Ascending aorta (tissue), 2 donors: ENCODE results near the gene MBNL2. TPM values are rescaled to one million over a fixed set of nuclear protein-coding genes. Genes with fewer than 3 reads are reported as not detected.

Source experiments
- DNase-seq, 2 donors: peaks; one replicate each; pipeline ENCODE4 v3.0.0-alpha.2; 2019; ENCODE audit warnings: low spot score in 2 of 2
- H3K27ac ChIP-seq, 2 donors: fragments of 200-600 bp; sonication (generic); one replicate each; pipeline ENCODE4 v1.5.1; 2016 to 2017; ENCODE audit warnings: mild to moderate bottlenecking in 1 of 2
- H3K27me3 ChIP-seq: fragments of 200-600 bp; sonication (generic); one replicate; pipeline ENCODE4 v1.5.1; 2017
- H3K36me3 ChIP-seq, 2 donors: fragments of 200-600 bp; sonication (generic); one replicate each; pipeline ENCODE4 v1.5.1; 2016
- H3K4me1 ChIP-seq, 2 donors: fragments of 200-600 bp; sonication (generic); one replicate each; pipeline ENCODE4 v1.5.1; 2016 to 2017; ENCODE audit warnings: mild to moderate bottlenecking in 1 of 2
- H3K4me3 ChIP-seq, 2 donors: fragments of 200-600 bp; sonication (generic); one replicate each; pipeline ENCODE4 v1.5.1; 2016 to 2017; ENCODE audit warnings: mild to moderate bottlenecking in 1 of 2
- H3K9me3 ChIP-seq, 2 donors: fragments of 200-600 bp; sonication (generic); one replicate each; pipeline ENCODE4 v1.5.1; 2016
- intact Hi-C: fragments of 100-400 bp; cut with DNase I; formaldehyde crosslinking; loops from one replicate; pipeline ENCODE4 v1.15.1; 2023
- total RNA-seq: library from RNA; depleted of rRNA; stranded (reverse); fragments of >200 nt; gene quantifications from one replicate; pipeline ENCODE4 v1.1.0, GENCODE V29; 2016
- TF ChIP-seq, protein P1 (sequence below), 3 experiments: fragments of 200-600 bp in 2 of 3; fragments of 450-650 bp in 1 of 3; sonication (generic) in 2 of 3; IDR thresholded peaks; one replicate each; pipeline ENCODE4 v1.5.1; 2016 to 2019; ENCODE audit warnings: antibody characterized with exemption in 3 of 3, mild to moderate bottlenecking in 1 of 3, moderate library complexity in 1 of 3

Gene MBNL2
- total RNA-seq, 1 donor from 2014 or later: 38.7 TPM

DNA sequence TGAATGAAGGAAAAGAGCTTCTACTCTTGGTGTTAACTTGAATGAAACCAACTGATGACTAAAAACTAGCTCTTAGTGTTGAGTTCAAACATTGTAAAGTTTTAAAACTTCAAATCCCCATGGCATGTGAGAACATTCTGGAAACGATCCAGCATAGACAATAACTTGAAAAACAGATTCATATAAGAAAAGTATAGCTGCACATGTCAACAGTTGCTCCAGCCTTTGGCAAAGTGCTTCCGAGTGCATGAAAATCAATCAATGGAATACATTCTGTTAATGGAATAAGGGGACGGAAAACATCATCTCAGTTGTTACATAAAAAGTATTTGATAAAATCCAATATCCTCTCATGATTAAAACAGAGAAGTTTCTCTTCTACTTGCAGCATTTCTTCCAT is 89.8 kb downstream of the MBNL2 start:
- Histone ChIP-seq H3K27ac (no peak overlapping the region), H3K9me3 (no peaks in the 10 kb centered on the region), H3K27me3 (no peaks in the 10 kb centered on the region), H3K36me3 (no peaks in the 10 kb centered on the region), H3K4me3 (no peak overlapping the region), H3K4me1 (peaks cover 3 to 13% of the 10 kb centered on the region in 2 donors)
- intact Hi-C loops: no loop called here
- DNase-seq: no peak
- TF ChIP-seq, protein P1, sequence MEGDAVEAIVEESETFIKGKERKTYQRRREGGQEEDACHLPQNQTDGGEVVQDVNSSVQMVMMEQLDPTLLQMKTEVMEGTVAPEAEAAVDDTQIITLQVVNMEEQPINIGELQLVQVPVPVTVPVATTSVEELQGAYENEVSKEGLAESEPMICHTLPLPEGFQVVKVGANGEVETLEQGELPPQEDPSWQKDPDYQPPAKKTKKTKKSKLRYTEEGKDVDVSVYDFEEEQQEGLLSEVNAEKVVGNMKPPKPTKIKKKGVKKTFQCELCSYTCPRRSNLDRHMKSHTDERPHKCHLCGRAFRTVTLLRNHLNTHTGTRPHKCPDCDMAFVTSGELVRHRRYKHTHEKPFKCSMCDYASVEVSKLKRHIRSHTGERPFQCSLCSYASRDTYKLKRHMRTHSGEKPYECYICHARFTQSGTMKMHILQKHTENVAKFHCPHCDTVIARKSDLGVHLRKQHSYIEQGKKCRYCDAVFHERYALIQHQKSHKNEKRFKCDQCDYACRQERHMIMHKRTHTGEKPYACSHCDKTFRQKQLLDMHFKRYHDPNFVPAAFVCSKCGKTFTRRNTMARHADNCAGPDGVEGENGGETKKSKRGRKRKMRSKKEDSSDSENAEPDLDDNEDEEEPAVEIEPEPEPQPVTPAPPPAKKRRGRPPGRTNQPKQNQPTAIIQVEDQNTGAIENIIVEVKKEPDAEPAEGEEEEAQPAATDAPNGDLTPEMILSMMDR (IDR thresholded peaks at IDR 0.05): no peak

DNA sequence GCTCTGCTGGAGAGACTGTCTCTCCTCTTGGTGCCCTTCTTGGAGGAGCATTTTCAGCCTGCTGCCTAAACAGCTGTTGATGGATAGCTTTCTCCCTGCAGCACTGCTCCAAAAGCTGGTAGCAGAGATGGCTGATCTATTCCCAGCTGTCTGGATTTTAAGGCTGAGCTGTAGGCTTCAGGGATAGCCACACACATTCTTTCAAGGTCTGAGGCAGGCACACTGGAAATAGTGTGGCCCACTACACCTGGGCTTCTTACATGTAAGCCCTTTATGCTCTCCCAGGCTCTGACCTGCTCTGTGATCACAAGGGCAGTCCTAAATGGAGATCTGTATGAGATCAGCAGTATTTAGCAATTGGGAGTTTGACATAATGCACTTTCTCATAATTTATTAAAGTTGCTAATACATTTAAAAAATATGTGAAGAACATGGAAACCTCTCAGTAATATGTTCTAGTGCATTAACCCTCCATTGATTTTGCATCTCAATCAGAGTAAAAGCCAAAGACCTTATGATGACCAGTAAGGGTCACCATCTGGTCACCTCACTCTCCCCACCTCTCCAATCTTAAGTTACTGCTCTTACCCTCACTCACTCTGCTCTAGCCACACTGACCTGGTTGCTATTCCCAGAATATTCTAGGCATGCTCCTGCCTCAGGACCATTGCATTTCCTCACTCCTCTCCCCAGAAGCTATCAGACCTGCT is 91.6 kb downstream of the MBNL2 start:
- no peaks in the 10 kb centered on the region for H3K27me3 ChIP-seq
- DNase-seq: no peak
- H3K36me3 ChIP-seq: no peaks in the 10 kb centered on the region
- no peaks in the 10 kb centered on the region for H3K9me3 ChIP-seq
- TF ChIP-seq, protein P1 (IDR thresholded peaks at IDR 0.05): no peak
- no peak overlapping the region for H3K4me3 ChIP-seq
- no peak overlapping the region for H3K27ac ChIP-seq
- intact Hi-C loops: no loop called here
- H3K4me1 ChIP-seq: peaks cover 3 to 4% of the 10 kb centered on the region in 2 donors

DNA sequence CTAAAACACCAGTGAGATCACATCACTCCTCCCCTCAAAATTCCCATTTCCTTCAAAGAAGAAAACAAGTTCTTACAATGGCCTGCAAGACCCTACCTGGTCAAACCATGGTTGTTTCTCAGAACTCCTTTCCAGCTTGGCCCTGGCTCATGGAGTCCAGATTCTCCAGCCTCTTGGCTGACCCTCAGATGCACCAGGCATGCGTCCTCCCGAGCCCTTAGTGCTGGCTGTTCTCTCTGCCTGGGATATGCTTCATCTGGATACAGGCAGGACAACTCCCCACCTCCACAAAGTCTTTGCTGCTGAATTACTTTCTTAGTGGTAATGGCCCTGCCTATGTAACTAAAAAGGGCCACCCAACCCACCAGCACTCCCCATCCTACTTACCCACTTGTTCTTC is 94.3 kb downstream of the MBNL2 start:
- Histone ChIP-seq H3K27ac (peak overlapping the region in 1 of 2 donors; percentile 17), H3K4me3 (no peak overlapping the region), H3K9me3 (no peaks in the 10 kb centered on the region), H3K4me1 (peaks cover 3 to 4% of the 10 kb centered on the region in 2 donors), H3K27me3 (no peaks in the 10 kb centered on the region), H3K36me3 (no peaks in the 10 kb centered on the region)
- TF ChIP-seq, protein P1 (IDR thresholded peaks at IDR 0.05): no peak
- DNase-seq: no peak
- intact Hi-C loops: no loop called here

DNA sequence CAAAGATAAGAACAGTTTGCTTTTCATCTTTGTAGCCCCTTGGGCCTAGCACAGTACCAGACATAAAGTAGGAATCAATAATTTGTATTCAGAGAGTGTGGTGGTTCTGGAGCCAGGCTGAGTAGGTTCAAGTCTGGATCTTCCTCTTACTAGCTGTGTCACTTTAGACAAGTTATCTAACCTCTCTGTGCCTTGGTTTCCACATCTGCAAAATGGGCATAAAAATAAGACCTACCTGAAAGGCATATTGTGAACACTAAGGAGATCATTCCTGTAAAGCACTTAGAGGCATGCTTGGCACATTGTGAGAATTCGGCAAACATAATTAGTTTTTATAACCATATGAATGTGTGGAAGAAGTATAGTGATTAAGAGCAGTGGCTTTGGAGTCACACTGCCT is 95.8 kb downstream of the MBNL2 start:
- intact Hi-C loops: no loop called here
- H3K27ac ChIP-seq: no peak overlapping the region
- TF ChIP-seq, protein P1 (IDR thresholded peaks at IDR 0.05): no peak

DNA sequence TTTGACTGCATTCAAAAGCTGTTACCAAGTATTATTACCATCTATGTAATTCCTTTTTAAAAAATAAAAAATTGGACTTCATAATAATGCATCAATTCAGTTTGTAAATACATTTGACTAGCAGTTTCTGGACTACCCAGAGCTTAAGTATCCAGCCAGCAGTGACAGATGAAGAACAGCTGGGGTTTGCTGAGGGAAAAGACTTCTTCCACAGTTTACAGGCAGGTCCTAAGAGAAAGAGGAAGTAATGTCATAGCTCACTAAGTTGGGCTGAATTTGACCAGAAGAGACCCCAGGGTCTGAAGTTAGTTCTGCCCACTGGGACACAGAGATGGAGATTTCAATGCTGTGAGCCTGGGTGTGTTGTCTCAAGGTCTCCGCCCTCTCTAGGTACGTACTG is 96.4 kb downstream of the MBNL2 start:
- H3K27me3 ChIP-seq: no peaks in the 10 kb centered on the region
- DNase-seq: no peak
- intact Hi-C loops: no loop called here
- no peak overlapping the region for H3K4me3 ChIP-seq
- peaks cover 3 to 6% of the 10 kb centered on the region in 2 donors for H3K4me1 ChIP-seq
- H3K36me3 ChIP-seq: no peaks in the 10 kb centered on the region
- no peaks in the 10 kb centered on the region for H3K9me3 ChIP-seq
- no peak overlapping the region for H3K27ac ChIP-seq
- TF ChIP-seq, protein P1 (IDR thresholded peaks at IDR 0.05): no peak

More for the DNA sequence above, 95.8 kb downstream of the MBNL2 start:
- Histone ChIP-seq H3K4me3 (no peak overlapping the region), H3K27me3 (no peaks in the 10 kb centered on the region), H3K9me3 (no peaks in the 10 kb centered on the region), H3K4me1 (peaks cover 3 to 6% of the 10 kb centered on the region in 2 donors), H3K36me3 (no peaks in the 10 kb centered on the region)
- no peak for DNase-seq
